A549 (cell line): ENCODE results near the gene IL6R.

Experiments
- ATOH8 ChIP-seq: fragments of 250-450 bp; sonication (Bioruptor Pico); IDR thresholded peaks from 2 replicates; pipeline ENCODE4 v1.5.0; 2020; ENCODE audit warnings: low read depth, mild to moderate bottlenecking, moderate library complexity
- CTCF ChIP-seq: fragments of >200 bp; sonication (Bioruptor Twin); formaldehyde crosslinking; IDR thresholded peaks from 3 replicates; pipeline ENCODE4 v1.5.1; 2016
- POLR2A ChIP-seq: IDR thresholded peaks from 2 replicates; pipeline ENCODE4 v1.6.1; 2012; ENCODE audit warnings: mild to moderate bottlenecking, low read length
- RNF2 ChIP-seq: fragments of 200-600 bp; sonication (generic); IDR thresholded peaks from 2 replicates; pipeline ENCODE4 v1.6.1; 2016; ENCODE audit warnings: low read depth, mild to moderate bottlenecking, antibody characterized with exemption, moderate library complexity, borderline replicate concordance

GRCh38 chr1:154429841-154430611, 24.9 kb downstream of the IL6R start:
- TF ChIP-seq CTCF (no peak), POLR2A (no peak), RNF2 (no peak), ATOH8 (CRISPR knock-in tag) (no peak)
